ENCODE measurements around the gene MTMR1.

DNA sequence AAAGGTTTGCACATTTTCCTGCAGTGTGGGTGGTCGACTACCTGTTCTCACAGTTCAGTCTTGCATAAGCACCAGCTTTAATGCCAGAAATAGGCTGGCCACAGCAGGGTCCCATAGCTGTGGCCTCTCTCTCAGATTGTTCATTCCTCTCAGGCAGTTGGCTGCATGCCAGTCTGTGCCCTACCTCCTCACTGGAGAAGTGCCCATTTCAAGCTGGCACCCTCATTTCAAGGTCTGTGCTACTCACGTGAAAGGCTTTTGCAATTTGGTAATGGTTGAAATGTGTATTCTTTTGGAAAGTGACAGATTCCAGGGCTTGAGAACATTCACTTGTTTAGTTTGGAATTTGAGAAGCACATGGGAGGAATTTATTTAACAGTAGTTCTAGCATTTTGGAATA lies 28.9 kb upstream of the MTMR1 start:
- no peak for TF ChIP-seq GATA2 (IDR thresholded peaks at IDR 0.05; ENCODE audit: low read depth, low read length)
- no peak for TF ChIP-seq GATA3 (IDR thresholded peaks at IDR 0.05; ENCODE audit: low read depth, low read length)

Data from SH-SY5Y (cell line).